Stimulated activated CD8-positive, alpha-beta memory T cell treated with anti-CD3 and anti-CD28 coated beads, Interleukin-7, amount 100 ng/mL, for 48 hours (primary cell): ENCODE data around the gene SAPCD2.
"Not testable (repeated sequence)": the region's sequence is repeated elsewhere in the genome, so short reads cannot be mapped to it uniquely, and the experiment has no call there.

Experiments
- DNase-seq, 2 donors: peaks; one replicate each; pipeline ENCODE4 v3.0.0-alpha.2; 2020; ENCODE audit warnings: low read depth in 1 of 2; ENCODE audit errors: extremely low read depth in 1 of 2

Gene SAPCD2, protein sequence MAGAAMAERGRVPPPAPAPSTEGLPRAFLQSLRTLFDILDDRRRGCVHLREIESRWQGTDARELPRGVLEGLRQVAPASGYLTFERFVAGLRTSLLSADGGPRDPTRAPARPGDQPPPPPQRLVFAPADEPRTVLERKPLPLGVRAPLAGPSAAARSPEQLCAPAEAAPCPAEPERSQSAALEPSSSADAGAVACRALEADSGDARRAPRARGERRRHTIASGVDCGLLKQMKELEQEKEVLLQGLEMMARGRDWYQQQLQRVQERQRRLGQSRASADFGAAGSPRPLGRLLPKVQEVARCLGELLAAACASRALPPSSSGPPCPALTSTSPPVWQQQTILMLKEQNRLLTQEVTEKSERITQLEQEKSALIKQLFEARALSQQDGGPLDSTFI

DNA sequence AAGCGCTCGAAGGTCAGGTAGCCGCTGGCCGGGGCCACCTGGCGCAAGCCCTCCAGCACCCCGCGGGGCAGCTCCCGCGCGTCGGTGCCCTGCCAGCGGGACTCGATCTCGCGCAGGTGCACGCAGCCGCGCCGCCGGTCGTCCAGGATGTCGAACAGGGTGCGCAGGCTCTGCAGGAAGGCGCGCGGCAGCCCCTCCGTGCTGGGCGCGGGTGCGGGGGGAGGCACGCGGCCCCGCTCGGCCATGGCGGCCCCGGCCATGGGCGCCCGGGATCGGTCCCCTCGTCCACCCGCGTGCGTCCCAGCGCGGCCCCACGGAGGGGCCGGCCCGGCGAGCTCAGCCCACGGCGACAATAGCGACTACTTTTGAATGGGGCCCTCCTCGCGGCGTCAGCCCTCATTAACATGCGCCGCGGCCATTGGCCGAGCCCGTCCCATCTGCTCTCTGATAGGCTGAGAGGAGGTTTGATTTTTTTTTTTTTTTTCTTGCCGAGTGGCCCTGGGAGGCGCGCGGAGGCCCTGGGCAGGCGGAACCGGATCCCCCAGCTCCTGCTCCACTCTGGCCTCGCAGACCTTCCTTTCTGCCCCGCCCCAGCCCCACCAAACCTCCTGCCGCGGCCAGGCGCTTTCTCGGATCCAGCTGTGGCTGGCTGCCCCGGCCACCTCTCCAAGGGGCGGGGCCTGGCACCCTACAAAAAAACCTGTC is at the start of gene SAPCD2:
SAPCD2 (minus strand) TSS at position 357 of the 705 bp plus-strand sequence; CDS start at position 260, 97 bp downstream.
- DNase-seq: peak; percentile 68 to 75

GRCh38 chr9:137118092-137118603 is 47.8 kb upstream of the SAPCD2 start:
- DNase-seq: not testable (repeated sequence)

DNA sequence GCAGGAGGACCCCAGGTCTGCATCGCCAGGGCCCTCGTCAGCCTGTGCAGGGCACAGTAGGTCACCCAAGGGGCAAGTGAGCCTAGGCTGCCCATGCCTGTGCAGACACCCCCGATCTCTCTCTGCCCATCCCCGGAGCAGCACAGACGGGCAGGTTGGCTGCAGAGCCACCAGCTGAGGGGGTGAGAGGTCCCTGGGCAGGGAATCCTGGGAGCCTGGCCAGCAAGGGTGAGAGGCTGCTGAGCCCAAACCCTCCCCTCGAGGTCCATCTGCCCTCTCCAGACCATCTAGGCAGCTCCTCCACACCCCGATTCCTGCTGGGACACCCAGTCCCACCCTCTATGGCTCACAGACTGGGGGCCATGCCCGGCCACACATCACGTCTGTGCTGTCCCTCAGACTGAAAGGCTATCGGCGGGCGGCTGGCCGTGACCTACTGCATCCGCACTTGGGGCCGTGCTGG is 46.9 kb upstream of the SAPCD2 start:
- no peak for DNase-seq

DNA sequence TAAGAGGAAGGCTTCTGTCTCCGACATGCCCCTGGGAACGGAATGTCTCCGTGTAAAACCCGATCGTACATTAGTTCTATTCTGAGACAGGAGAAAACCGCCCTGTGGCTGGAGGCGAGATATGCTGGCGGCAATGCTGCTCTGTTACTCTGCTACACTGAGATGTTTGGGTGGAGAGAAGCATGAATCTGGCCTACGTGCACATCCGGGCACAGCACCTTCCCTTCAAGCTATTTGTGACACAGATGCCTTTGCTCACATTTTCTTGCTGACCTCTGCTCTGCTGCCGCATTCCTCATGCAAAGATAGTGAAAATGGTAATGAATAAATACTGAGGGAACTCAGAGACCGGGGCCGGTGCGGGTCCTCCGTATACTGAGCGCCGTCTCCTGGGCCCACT is 46.4 kb upstream of the SAPCD2 start:
- no peak for DNase-seq

GRCh38 chr9:137116027-137116507 is 45.7 kb upstream of the SAPCD2 start:
- DNase-seq: no peak

DNA sequence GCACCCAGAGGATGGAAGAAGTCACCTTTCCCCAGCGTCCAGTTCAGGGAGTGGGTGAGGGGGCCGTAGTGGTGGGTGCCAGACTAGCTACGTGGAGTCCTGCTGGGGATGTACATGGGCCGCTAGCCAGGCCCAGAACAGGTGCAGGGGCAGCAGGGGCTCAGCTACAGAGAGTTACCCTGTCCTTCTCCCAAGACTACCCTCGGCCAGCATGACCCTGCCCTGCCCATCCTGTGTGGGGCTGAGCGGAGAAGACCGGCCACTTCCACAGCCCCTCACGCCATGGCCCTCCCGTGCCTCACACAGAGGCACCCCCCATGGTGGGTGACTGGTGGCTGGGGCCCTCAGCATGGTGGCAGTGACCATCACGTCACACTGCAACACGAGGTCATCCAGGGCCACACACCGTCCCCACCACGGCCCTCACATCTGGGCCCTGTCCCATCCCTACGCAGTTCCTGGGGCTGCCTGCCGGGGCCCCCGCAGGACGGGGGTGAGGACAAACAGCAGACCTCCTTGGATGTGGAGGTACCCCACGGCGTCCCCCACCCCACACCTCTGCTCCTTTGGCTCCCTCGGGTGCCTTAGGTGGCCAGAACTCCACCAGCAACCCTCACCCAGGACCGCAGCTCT is 45.2 kb upstream of the SAPCD2 start:
- DNase-seq: no peak

- DNase-seq: peak; percentile 58 to 63
These were observed 44.4 kb upstream of the SAPCD2 start, which contains the start of gene DPP7 for GRCh38 chr9:137114613-137115393. Gene DPP7, minus strand, starts transcription at chr9:137114733. Its CDS starts 20 bp downstream, at chr9:137114713.

DNA sequence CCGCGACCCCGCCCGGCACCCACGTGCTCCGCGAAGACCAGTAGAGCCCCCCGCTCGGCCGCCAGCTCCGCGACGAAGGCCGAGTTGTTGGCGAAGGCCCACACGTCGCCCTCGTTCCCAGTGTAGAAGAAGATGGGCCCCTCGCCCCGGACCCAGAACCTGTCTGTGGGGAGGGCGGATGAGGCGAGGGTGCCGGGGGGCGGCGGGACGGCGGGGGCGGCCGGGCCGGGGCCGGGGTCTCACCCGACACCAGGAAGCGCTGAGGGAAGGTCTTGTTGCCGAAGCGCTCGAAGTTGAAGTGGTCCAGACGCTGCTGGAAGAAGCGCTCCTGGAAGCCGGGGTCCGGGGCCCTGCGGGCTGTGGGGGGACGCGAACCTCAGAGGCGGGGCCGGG is 43.9 kb upstream of the SAPCD2 start:
- no peak for DNase-seq

- no peak for DNase-seq
These were observed 43.2 kb upstream of the SAPCD2 start for GRCh38 chr9:137113385-137114159.

DNA sequence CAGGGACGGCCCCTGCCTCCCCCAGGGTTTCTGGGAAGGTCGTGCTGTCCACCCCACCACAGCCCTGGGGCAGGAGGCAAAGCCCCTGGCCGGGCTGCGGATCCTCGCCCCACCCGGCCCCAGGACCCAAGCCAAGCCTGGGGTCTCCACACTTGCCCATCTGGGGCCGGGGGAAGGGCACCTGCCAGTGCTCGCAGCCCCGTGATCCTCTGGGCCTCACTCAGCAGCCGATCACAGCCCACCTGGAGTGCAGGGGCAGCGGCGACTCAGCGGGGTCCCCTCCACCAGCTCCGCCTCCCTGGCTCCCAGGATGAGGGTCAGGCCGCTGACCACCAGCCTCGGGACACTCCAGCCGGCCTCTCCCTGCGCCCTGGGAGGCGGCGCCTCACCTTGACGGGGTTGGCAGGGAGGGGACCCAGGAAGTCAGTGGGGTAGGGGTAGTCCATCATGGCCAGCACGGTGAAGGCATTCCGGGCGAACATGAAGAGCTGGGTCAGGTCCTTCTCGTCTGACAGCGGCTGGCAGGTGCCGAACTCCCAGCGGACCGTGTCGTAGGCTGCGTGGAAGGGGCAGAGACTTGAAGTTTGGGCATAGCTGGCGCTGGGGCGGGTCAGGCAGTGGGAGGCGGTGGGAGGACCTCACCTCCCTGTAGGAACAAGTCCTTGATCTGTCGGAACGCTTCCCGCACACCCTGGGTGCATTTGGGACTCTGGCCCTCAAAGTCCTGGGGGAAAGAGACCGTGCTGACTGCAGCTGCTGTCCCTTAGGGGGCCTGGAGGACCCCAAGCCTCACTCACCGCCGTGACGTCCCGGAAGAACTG is 42.4 kb upstream of the SAPCD2 start:
- DNase-seq: no peak

GRCh38 chr9:137111788-137112563 is 41.6 kb upstream of the SAPCD2 start:
- no peak for DNase-seq

GRCh38 chr9:137110911-137111787 is 40.8 kb upstream of the SAPCD2 start:
- no peak for DNase-seq

GRCh38 chr9:137110147-137110910 is 40.0 kb upstream of the SAPCD2 start:
- no peak for DNase-seq

GRCh38 chr9:137109250-137110146 is 39.1 kb upstream of the SAPCD2 start:
- DNase-seq: no peak

- DNase-seq: no peak
These were observed 38.4 kb upstream of the SAPCD2 start for GRCh38 chr9:137108608-137109249.
